H1 (cell line): Measurements from ENCODE around the gene ZBP1. TPM values are rescaled to one million over a fixed set of nuclear protein-coding genes. Genes with fewer than 3 reads are reported as not detected.

ENCODE experiments used
- CTCF ChIA-PET: fragments of 300-600 bp; sonication (Branson Sonifier 250); formaldehyde crosslinking; loops from one replicate; lab custom pipeline; 2021; ENCODE audit not compliant: partially characterized antibody; lab: Charles Lee
- POLR2A ChIA-PET: fragments of 300-600 bp; sonication (Branson Sonifier 250); formaldehyde crosslinking; loops from one replicate; lab custom pipeline; 2021; ENCODE audit warnings: inconsistent platforms; ENCODE audit not compliant: partially characterized antibody; lab: Charles Lee
- DNase-seq, 2 experiments: peaks; one replicate each; pipeline versions ENCODE4 v3.0.0 to v3.0.0-alpha.2; 2010 to 2022; ENCODE audit warnings: low spot score in 2 of 2, low read depth in 1 of 2, mixed read lengths in 1 of 2
- FAIRE-seq: peaks from 2 replicates; lab custom pipeline; 2011; peaks lifted over from hg19 to GRCh38; lab: Jason Lieb, UNC
- H2AFZ ChIP-seq: 2 replicates; pipeline ENCODE4 v1.8.1; 2012; ENCODE audit warnings: low read length, inconsistent platforms
- H2AK5ac ChIP-seq: 2 replicates; pipeline ENCODE4 v1.6.1; 2013; ENCODE audit warnings: low read depth, low read length
- H2BK120ac ChIP-seq: replicated peaks from 2 replicates; pipeline ENCODE3; 2013; ENCODE audit warnings: low read depth, low read length, inconsistent platforms
- H2BK12ac ChIP-seq: 2 replicates; pipeline ENCODE4 v1.6.1; 2013; ENCODE audit warnings: low read depth, low read length
- H2BK15ac ChIP-seq: 2 replicates; pipeline ENCODE4 v1.6.1; 2013; ENCODE audit warnings: low read length
- H2BK20ac ChIP-seq: 2 replicates; pipeline ENCODE4 v1.6.1; 2013; ENCODE audit warnings: low read length
- H2BK5ac ChIP-seq: 2 replicates; pipeline ENCODE4 v1.6.1; 2013; ENCODE audit warnings: low read depth, low read length
- H3K14ac ChIP-seq: 2 replicates; pipeline ENCODE4 v1.6.1; 2013; ENCODE audit warnings: inconsistent platforms; ENCODE audit not compliant: insufficient read length
- H3K18ac ChIP-seq: 2 replicates; pipeline ENCODE4 v1.6.1; 2013; ENCODE audit warnings: low read length; ENCODE audit errors: extremely low read depth
- H3K23ac ChIP-seq: 2 replicates; pipeline ENCODE4 v1.6.1; 2013; ENCODE audit warnings: inconsistent platforms; ENCODE audit not compliant: insufficient read length
- H3K23me2 ChIP-seq: 2 replicates; pipeline ENCODE4 v1.6.1; 2013; ENCODE audit warnings: low read depth, low read length
- H3K27ac ChIP-seq: 2 replicates; pipeline ENCODE4 v1.6.1; 2011; ENCODE audit warnings: low read depth, low read length, inconsistent platforms
- H3K27me3 ChIP-seq, 4 experiments: replicated peaks in 1 of 4; 1 replicate in 1 of 4; 2 replicates in 3 of 4; pipeline versions ENCODE4 v1.6.1 to v1.8.1; 2011 to 2013; ENCODE audit warnings: low read length in 3 of 4, mild to moderate bottlenecking in 3 of 4, inconsistent platforms in 2 of 4, mixed read lengths in 2 of 4, moderate library complexity in 1 of 4; ENCODE audit not compliant: control insufficient read depth in 3 of 4, insufficient read depth in 3 of 4; ENCODE audit errors: extremely low read depth in 1 of 4
- H3K36me3 ChIP-seq, 4 experiments: 2 replicates each; pipeline versions ENCODE4 v1.6.1 to v1.8.1; 2011 to 2013; ENCODE audit warnings: mild to moderate bottlenecking in 4 of 4, low read length in 3 of 4, moderate library complexity in 2 of 4, control low read depth in 1 of 4, inconsistent platforms in 1 of 4; ENCODE audit not compliant: insufficient read depth in 4 of 4, control insufficient read depth in 2 of 4
- H3K4ac ChIP-seq: replicated peaks from 2 replicates; pipeline ENCODE3; 2013; ENCODE audit warnings: low read length, low read depth, mixed read lengths, inconsistent platforms; ENCODE audit not compliant: insufficient read length
- H3K4me1 ChIP-seq, 4 experiments: replicated peaks in 1 of 4; 1 replicate in 1 of 4; 2 replicates in 3 of 4; pipeline versions ENCODE4 v1.6.1 to v1.8.1; 2011 to 2013; ENCODE audit warnings: low read length in 3 of 4, inconsistent platforms in 2 of 4, mixed read lengths in 1 of 4; ENCODE audit not compliant: insufficient read depth in 4 of 4, control insufficient read depth in 3 of 4
- H3K4me2 ChIP-seq, 2 experiments: 2 replicates each; pipeline versions ENCODE4 v1.6.1 to v1.8.1; 2011 to 2013; ENCODE audit warnings: low read depth in 2 of 2, low read length in 2 of 2, control low read depth in 1 of 2, inconsistent platforms in 1 of 2, mild to moderate bottlenecking in 1 of 2; ENCODE audit not compliant: insufficient read depth in 1 of 2
- H3K4me3 ChIP-seq, 4 experiments: fragments of 200-600, 300-600 bp in 1 of 4; sonication (generic), shearing (Covaris generic), sonication (Bioruptor Twin) in 1 of 4; 2 replicates each; pipeline versions ENCODE4 v1.5.1 to v1.8.1; 2011 to 2016; ENCODE audit warnings: low read length in 4 of 4, low read depth in 3 of 4, control low read depth in 2 of 4, inconsistent platforms in 2 of 4, mild to moderate bottlenecking in 2 of 4, mixed read lengths in 1 of 4, moderate library complexity in 1 of 4; ENCODE audit not compliant: insufficient read depth in 2 of 4; ENCODE audit errors: extremely low read depth in 1 of 4
- H3K56ac ChIP-seq: replicated peaks from 2 replicates; pipeline ENCODE3; 2013; ENCODE audit warnings: low read depth, mild to moderate bottlenecking, mixed read lengths, low read length, inconsistent platforms; ENCODE audit not compliant: insufficient read length
- H3K79me1 ChIP-seq: 2 replicates; pipeline ENCODE4 v1.6.1; 2013; ENCODE audit warnings: low read depth, low read length, control low read depth
- H3K79me2 ChIP-seq, 2 experiments: 2 replicates each; pipeline versions ENCODE4 v1.6.1 to v1.8.1; 2012 to 2013; ENCODE audit warnings: low read length in 2 of 2, mild to moderate bottlenecking in 2 of 2, inconsistent platforms in 1 of 2; ENCODE audit not compliant: insufficient read depth in 2 of 2, control insufficient read depth in 1 of 2
- H3K9ac ChIP-seq, 4 experiments: replicated peaks in 1 of 4; 1 replicate in 1 of 4; 2 replicates in 3 of 4; pipeline versions ENCODE4 v1.6.1 to v1.8.1; 2011 to 2013; ENCODE audit warnings: low read depth in 3 of 4, low read length in 3 of 4, control low read depth in 2 of 4, mild to moderate bottlenecking in 2 of 4, moderate library complexity in 2 of 4, inconsistent platforms in 1 of 4; ENCODE audit errors: extremely low read depth in 1 of 4
- H3K9me3 ChIP-seq, 2 experiments: 2 replicates each; pipeline versions ENCODE4 v1.6.1 to v1.8.1; 2012 to 2013; ENCODE audit warnings: mild to moderate bottlenecking in 2 of 2, moderate library complexity in 2 of 2, control low read depth in 1 of 2, inconsistent platforms in 1 of 2, low read depth in 1 of 2, low read length in 1 of 2, mixed read lengths in 1 of 2; ENCODE audit not compliant: insufficient read depth in 2 of 2
- H4K20me1 ChIP-seq, 2 experiments: replicated peaks in 1 of 2; 2 replicates each; pipeline versions ENCODE3 to v1.8.1; 2011 to 2013; ENCODE audit warnings: inconsistent platforms in 2 of 2, low read length in 2 of 2, mild to moderate bottlenecking in 1 of 2; ENCODE audit not compliant: insufficient read depth in 2 of 2, control insufficient read depth in 1 of 2
- H4K5ac ChIP-seq: 2 replicates; pipeline ENCODE4 v1.6.1; 2013; ENCODE audit warnings: low read length, low read depth, mixed read lengths, inconsistent platforms; ENCODE audit not compliant: insufficient read length
- H4K8ac ChIP-seq: 2 replicates; pipeline ENCODE4 v1.8.0; 2013; ENCODE audit warnings: mild to moderate bottlenecking, moderate library complexity, low read length, inconsistent platforms; ENCODE audit not compliant: insufficient read depth; ENCODE audit errors: extremely low read depth
- H4K91ac ChIP-seq: replicated peaks from 2 replicates; pipeline ENCODE3; 2013; ENCODE audit warnings: low read length, mixed read lengths, inconsistent platforms; ENCODE audit not compliant: insufficient read length
- CREB1 ChIP-seq: IDR thresholded peaks from 2 replicates; pipeline ENCODE4 v1.6.1; 2012; ENCODE audit warnings: inconsistent platforms
- MAFK ChIP-seq: IDR thresholded peaks from 2 replicates; pipeline ENCODE4 v1.6.1; 2012; ENCODE audit warnings: low read depth, mild to moderate bottlenecking, improper control_type of control experiment, low read length
- SIX5 ChIP-seq: IDR thresholded peaks from 2 replicates; pipeline ENCODE4 v1.6.1; 2011; ENCODE audit warnings: mild to moderate bottlenecking, low read depth, low read length
- SUZ12 ChIP-seq: fragments of 200-600 bp; sonication (generic); IDR thresholded peaks from 2 replicates; pipeline ENCODE4 v1.6.1; 2012; ENCODE audit warnings: mild to moderate bottlenecking, inconsistent platforms, low read length, moderate library complexity, mixed read lengths
- TCF12 ChIP-seq: IDR thresholded peaks from 2 replicates; pipeline ENCODE4 v1.6.1; 2011; ENCODE audit warnings: low read depth, mild to moderate bottlenecking, low read length
- WGBS, 2 experiments: shearing (Covaris generic) in 1 of 2; methylation state at CpG; one replicate each; pipeline versions ENCODE4 v1.1.6 to v1.1.7; 2013 to 2015; ENCODE audit warnings: low lambda C conversion rate in 2 of 2, mixed read lengths in 2 of 2, inconsistent platforms in 1 of 2, low coverage in 1 of 2, missing lambda C conversion rate in 1 of 2; ENCODE audit not compliant: insufficient replicate concordance in 2 of 2, insufficient coverage in 1 of 2, insufficient read length in 1 of 2; ENCODE audit errors: extremely low coverage in 1 of 2, missing lambda C conversion rate in 1 of 2; 5-methylcytosine and 5-hydroxymethylcytosine counted together
- polyA plus RNA-seq, 7 experiments: library from polyadenylated mRNA; depleted of rRNA in 3 of 7; stranded (reverse) in 5 of 7; unstranded in 2 of 7; fragments of >200 nt in 5 of 7; fragments of 200-250 nt in 2 of 7; gene quantifications; 1 replicate in 5 of 7; 2 replicates in 1 of 7; 4 replicates in 1 of 7; pipeline versions ENCODE4 v1.2.1 to v1.2.3, GENCODE V29; 2011 to 2013; ENCODE audit warnings: missing spikeins in 2 of 7, mixed read lengths in 2 of 7
- total RNA-seq: library from RNA; stranded (reverse); fragmentation: NEBNext Ultra II Directional; extraction: Animal tissue kit (Norgen Biotek cat#: 25700); gene quantifications from 2 replicates; pipeline ENCODE4 v1.2.1, GENCODE V29; 2021

Gene ZBP1
- total and polyA plus RNA-seq, 2 of the 8 experiments (the other 6 are each of a cell fraction or from before 2014, with no cell fraction given) = not detected

DNA sequence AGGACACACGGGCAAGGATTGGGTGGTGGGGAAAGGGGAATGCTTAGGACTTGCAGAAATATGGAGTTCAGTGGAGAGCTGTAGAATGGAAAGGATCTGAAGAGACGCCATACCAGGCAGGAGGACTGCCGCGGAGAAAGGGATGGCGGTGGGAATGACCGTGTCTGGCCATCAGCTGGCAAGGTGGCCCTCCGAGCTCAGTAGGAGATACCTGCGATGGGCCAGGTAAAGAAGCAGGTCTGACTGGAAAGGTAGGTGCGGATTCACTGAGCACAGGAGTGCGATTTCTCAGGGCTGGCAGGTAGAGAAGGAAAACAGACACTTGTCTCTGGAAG, 33.3 kb downstream of the ZBP1 start:
- WGBS, 2 experiments = 83% methylated on average over 10 of the region's 10 CpGs; no CpG with 5 or more reads in 1 of the 2 experiments
- H3K56ac ChIP-seq = no peak overlapping the region
- no peak overlapping the region for H2BK15ac ChIP-seq
- H3K4me2 ChIP-seq = no peak overlapping the region
- H2BK20ac ChIP-seq = no peak overlapping the region
- no peaks in the 10 kb centered on the region; the same call in 1 of the 2 replicates for H3K23me2 ChIP-seq
- H3K9ac ChIP-seq = no peak overlapping the region
- POLR2A ChIA-PET = no interaction called here
- no peak overlapping the region for H4K91ac ChIP-seq
- H3K79me1 ChIP-seq = no peaks in the 10 kb centered on the region
- H2BK120ac ChIP-seq = no peak overlapping the region
- TF ChIP-seq TCF12 (no peak), SUZ12 (no peak), MAFK (no peak), CREB1 (no peak), SIX5 (no peak)
- TF ChIP-seq, all 59 proteins: peak for 0
- Histone ChIP-seq H3K4me1 (peaks cover 0 to 2% (median 0%) of the 10 kb centered on the region in 4 experiments; a peak in 1 of 7 replicates), H2AK5ac (no peak overlapping the region), H4K20me1 (no peaks in the 10 kb centered on the region), H4K8ac (no peak overlapping the region), H3K9me3 (no peaks in the 10 kb centered on the region), H3K23ac (no peak overlapping the region), H2BK5ac (no peak overlapping the region), H4K5ac (no peak overlapping the region), H3K27ac (no peak overlapping the region), H3K18ac (no peak overlapping the region), H3K4me3 (no peak overlapping the region), H3K27me3 (peaks cover 0 to 2% (median 0%) of the 10 kb centered on the region in 4 experiments; a peak in 2 of 7 replicates), H3K79me2 (no peaks in the 10 kb centered on the region), H3K4ac (no peak overlapping the region), H2BK12ac (no peak overlapping the region), H3K36me3 (no peaks in the 10 kb centered on the region), H3K14ac (no peak overlapping the region), H2AFZ (no peak overlapping the region)
- DNase-seq (no peak), FAIRE-seq (no peak)
- CTCF ChIA-PET = interaction anchor here (0.6 to 5.5 kb wide), 7 partner anchors 9 to 791 kb away, joined by 3 to 67 read pairs (median 5); no protein-coding TSS in a partner anchor
